OCI-LY1 (cell line): ENCODE results near the gene CEL.

Experiments
- H2AFZ ChIP-seq: fragments of 200-600 bp; sonication (generic), shearing (Covaris generic); 2 replicates; pipeline ENCODE4 v1.6.0; 2014; ENCODE audit warnings: antibody characterized with exemption, mild to moderate bottlenecking, low read length
- H3F3A ChIP-seq: fragments of 200-600 bp; sonication (generic), shearing (Covaris generic); 2 replicates; pipeline ENCODE4 v1.6.0; 2014; ENCODE audit warnings: mild to moderate bottlenecking, antibody characterized with exemption, low read length, moderate library complexity; ENCODE audit not compliant: insufficient read depth
- H3K27ac ChIP-seq: fragments of 200-600 bp; sonication (generic); 2 replicates; pipeline ENCODE4 v1.5.1; 2014; ENCODE audit warnings: low read length, mixed run types, mild to moderate bottlenecking, low read depth; ENCODE audit not compliant: poor library complexity, severe bottlenecking
- H3K27me3 ChIP-seq: fragments of 200-600 bp; sonication (generic); 2 replicates; pipeline ENCODE4 v1.6.0; 2014; ENCODE audit warnings: antibody characterized with exemption, mild to moderate bottlenecking, low read length, moderate library complexity; ENCODE audit not compliant: insufficient read depth
- H3K36me3 ChIP-seq: fragments of 200-600 bp; sonication (generic); 2 replicates; pipeline ENCODE4 v1.6.1; 2014; ENCODE audit warnings: mild to moderate bottlenecking, antibody characterized with exemption, low read length, moderate library complexity, mixed read lengths; ENCODE audit not compliant: insufficient read depth
- H3K4me1 ChIP-seq: fragments of 200-600 bp; sonication (generic); 2 replicates; pipeline ENCODE4 v1.5.1; 2014; ENCODE audit warnings: mild to moderate bottlenecking, low read length, moderate library complexity; ENCODE audit not compliant: insufficient read depth, severe bottlenecking
- H3K4me2 ChIP-seq: fragments of 200-600 bp; sonication (generic), shearing (Covaris generic); 2 replicates; pipeline ENCODE4 v1.6.1; 2014; ENCODE audit warnings: low read length
- H3K4me3 ChIP-seq: fragments of 200-600 bp; sonication (generic); 2 replicates; pipeline ENCODE4 v1.5.1; 2014; ENCODE audit warnings: low read length, low read depth, mild to moderate bottlenecking, mixed read lengths; ENCODE audit not compliant: poor library complexity, severe bottlenecking
- H3K79me2 ChIP-seq: fragments of 200-600 bp; shearing (Covaris generic); 2 replicates; pipeline ENCODE4 v1.6.1; 2016; ENCODE audit warnings: mixed run types, low read length, mixed read lengths; ENCODE audit not compliant: insufficient read depth
- H3K9ac ChIP-seq: fragments of 200-600 bp; sonication (generic), shearing (Covaris generic); 2 replicates; pipeline ENCODE4 v1.6.1; 2014; ENCODE audit warnings: mild to moderate bottlenecking, low read length, mixed read lengths
- H3K9me2 ChIP-seq: fragments of 200-600 bp; sonication (generic), shearing (Covaris generic); 2 replicates; pipeline ENCODE4 v1.6.1; 2014; ENCODE audit warnings: low read depth, mild to moderate bottlenecking, low read length, mixed read lengths
- H3K9me3 ChIP-seq: fragments of 200-600 bp; shearing (Covaris generic); 2 replicates; pipeline ENCODE4 v1.6.1; 2014; ENCODE audit warnings: low read length, mixed read lengths
- H4K20me1 ChIP-seq: fragments of 200-600 bp; sonication (generic), shearing (Covaris generic); 2 replicates; pipeline ENCODE4 v1.6.0; 2016; ENCODE audit warnings: mild to moderate bottlenecking, low read length; ENCODE audit not compliant: insufficient read depth
- EZH2 ChIP-seq: fragments of 200-600 bp; sonication (generic), shearing (Covaris generic); IDR thresholded peaks from 2 replicates; pipeline ENCODE4 v1.8.0; 2017; ENCODE audit warnings: borderline replicate concordance, mixed run types, mild to moderate bottlenecking, antibody characterized with exemption, low read length, moderate library complexity, mixed read lengths
- TF ChIP-seq, protein P1 (sequence below): fragments of 200-600 bp; sonication (generic), shearing (Covaris generic); IDR thresholded peaks from 2 replicates; pipeline ENCODE4 v1.5.1; 2017; ENCODE audit warnings: mild to moderate bottlenecking, antibody characterized with exemption, low read length, moderate library complexity, mixed read lengths

Gene CEL

GRCh38 chr9:133088146-133088750 lies 26.5 kb downstream of the CEL start:
- H3K9me3 ChIP-seq: no peaks in the 10 kb centered on the region
- no peak overlapping the region for H3K9ac ChIP-seq
- H3K79me2 ChIP-seq: no peaks in the 10 kb centered on the region
- H3F3A ChIP-seq: no peaks in the 10 kb centered on the region
- no peaks in the 10 kb centered on the region for H3K9me2 ChIP-seq
- H3K27me3 ChIP-seq: no peaks in the 10 kb centered on the region
- no peak overlapping the region for H3K27ac ChIP-seq
- TF ChIP-seq EZH2: no peak
- TF ChIP-seq, protein P1, sequence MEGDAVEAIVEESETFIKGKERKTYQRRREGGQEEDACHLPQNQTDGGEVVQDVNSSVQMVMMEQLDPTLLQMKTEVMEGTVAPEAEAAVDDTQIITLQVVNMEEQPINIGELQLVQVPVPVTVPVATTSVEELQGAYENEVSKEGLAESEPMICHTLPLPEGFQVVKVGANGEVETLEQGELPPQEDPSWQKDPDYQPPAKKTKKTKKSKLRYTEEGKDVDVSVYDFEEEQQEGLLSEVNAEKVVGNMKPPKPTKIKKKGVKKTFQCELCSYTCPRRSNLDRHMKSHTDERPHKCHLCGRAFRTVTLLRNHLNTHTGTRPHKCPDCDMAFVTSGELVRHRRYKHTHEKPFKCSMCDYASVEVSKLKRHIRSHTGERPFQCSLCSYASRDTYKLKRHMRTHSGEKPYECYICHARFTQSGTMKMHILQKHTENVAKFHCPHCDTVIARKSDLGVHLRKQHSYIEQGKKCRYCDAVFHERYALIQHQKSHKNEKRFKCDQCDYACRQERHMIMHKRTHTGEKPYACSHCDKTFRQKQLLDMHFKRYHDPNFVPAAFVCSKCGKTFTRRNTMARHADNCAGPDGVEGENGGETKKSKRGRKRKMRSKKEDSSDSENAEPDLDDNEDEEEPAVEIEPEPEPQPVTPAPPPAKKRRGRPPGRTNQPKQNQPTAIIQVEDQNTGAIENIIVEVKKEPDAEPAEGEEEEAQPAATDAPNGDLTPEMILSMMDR: no peak
- no peaks in the 10 kb centered on the region for H4K20me1 ChIP-seq
- H3K4me2 ChIP-seq: no peak overlapping the region
- no peak overlapping the region for H2AFZ ChIP-seq
- no peaks in the 10 kb centered on the region for H3K4me1 ChIP-seq
- no peak overlapping the region for H3K4me3 ChIP-seq
- H3K36me3 ChIP-seq: no peaks in the 10 kb centered on the region

DNA sequence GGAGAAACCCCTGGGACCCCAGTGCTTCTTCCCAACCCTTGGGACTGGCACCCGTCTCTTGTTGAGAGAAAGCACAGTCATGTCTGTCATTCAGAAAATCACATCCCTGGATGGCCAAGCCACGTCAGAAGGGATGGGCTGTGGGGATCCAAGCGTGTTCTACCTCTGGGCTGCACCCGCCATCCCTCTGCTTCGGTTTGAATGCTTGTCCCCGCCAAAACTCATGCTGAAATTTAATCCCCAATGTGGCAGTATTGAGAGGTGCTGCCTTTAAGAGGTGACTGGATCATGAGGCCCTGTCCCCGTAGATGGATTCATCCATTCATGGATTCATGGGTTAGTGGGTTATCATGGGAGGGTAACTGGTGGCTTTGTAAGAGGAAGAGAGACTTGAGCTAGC lies 27.0 kb downstream of the CEL start:
- H3K27me3 ChIP-seq: no peaks in the 10 kb centered on the region
- H3K9me3 ChIP-seq: no peaks in the 10 kb centered on the region

DNA sequence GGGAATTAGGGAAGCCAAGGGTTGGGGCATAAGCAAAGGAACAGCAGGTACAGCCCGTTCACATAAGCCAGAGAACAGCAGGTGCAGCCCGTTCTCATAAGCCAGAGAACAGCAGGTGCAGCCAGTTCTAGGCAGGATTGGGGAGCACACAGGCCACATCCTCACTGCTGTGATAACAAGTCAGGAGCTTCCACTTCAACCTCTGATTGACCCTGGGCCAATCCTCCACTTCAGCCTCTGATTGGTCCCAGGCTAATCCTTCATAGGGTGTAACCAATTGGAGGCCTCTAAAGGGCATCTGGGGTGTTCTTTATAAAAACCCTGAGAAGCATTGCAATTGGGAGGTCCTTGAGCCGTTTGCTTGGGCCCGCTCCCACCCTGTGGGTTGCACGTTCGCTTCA lies 27.5 kb downstream of the CEL start:
- Histone ChIP-seq H3K4me1 (no peaks in the 10 kb centered on the region), H3K27ac (no peak overlapping the region), H3K9ac (no peak overlapping the region), H3K4me3 (no peak overlapping the region), H3K9me2 (no peaks in the 10 kb centered on the region), H3K9me3 (no peaks in the 10 kb centered on the region), H3K27me3 (no peaks in the 10 kb centered on the region), H2AFZ (no peak overlapping the region), H3F3A (no peaks in the 10 kb centered on the region), H3K4me2 (no peak overlapping the region), H3K36me3 (no peaks in the 10 kb centered on the region), H4K20me1 (no peaks in the 10 kb centered on the region), H3K79me2 (no peaks in the 10 kb centered on the region)
- TF ChIP-seq, protein P1: no peak
- no peak for TF ChIP-seq EZH2

More for the DNA sequence above, 27.0 kb downstream of the CEL start:
- TF ChIP-seq, protein P1: no peak
- no peak for TF ChIP-seq EZH2
- H3K9me2 ChIP-seq: no peaks in the 10 kb centered on the region
- H3K79me2 ChIP-seq: no peaks in the 10 kb centered on the region
- H3K9ac ChIP-seq: no peak overlapping the region
- H4K20me1 ChIP-seq: no peaks in the 10 kb centered on the region
- H3K4me2 ChIP-seq: no peak overlapping the region
- no peak overlapping the region for H2AFZ ChIP-seq
- H3K4me1 ChIP-seq: no peaks in the 10 kb centered on the region
- no peaks in the 10 kb centered on the region for H3F3A ChIP-seq
- no peak overlapping the region for H3K4me3 ChIP-seq
- no peaks in the 10 kb centered on the region for H3K36me3 ChIP-seq
- no peak overlapping the region for H3K27ac ChIP-seq
